NCI-H1436 (cell line): ENCODE measurements around the gene ACYP1.
"Not testable (repeated sequence)": the region's sequence is repeated elsewhere in the genome, so short reads cannot be mapped to it uniquely, and the experiment has no call there.

Experiments
- DNase-seq: peaks from one replicate; lab custom pipeline; 2025; lab: John Stamatoyannopoulos, UW

The ACYP1 gene

GRCh38 chr14:75068294-75069120 is 4.7 kb upstream of the ACYP1 start:
- DNase-seq: no peak

DNA sequence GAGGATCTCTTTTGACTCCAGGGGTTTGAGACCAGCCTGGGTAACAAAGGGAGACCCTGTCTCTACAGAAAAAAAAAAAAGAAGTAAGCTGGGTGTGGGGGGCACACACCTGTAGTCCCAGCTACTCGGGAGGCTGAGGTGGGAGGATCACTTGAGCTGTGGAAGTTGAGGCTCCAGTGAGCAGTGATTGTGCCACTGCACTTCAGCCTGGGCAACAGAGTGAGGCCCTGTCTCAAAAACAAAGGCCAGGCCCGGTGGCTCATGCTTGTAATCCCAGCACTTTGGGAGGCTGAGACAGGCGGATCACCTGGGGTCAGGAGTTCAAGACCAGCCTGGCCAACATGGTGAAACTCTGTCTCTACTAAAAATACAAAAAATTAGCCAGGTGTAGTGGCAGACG is 3.9 kb upstream of the ACYP1 start:
- DNase-seq: not testable (repeated sequence)

GRCh38 chr14:75067212-75067611 is 3.4 kb upstream of the ACYP1 start:
- DNase-seq: no peak

DNA sequence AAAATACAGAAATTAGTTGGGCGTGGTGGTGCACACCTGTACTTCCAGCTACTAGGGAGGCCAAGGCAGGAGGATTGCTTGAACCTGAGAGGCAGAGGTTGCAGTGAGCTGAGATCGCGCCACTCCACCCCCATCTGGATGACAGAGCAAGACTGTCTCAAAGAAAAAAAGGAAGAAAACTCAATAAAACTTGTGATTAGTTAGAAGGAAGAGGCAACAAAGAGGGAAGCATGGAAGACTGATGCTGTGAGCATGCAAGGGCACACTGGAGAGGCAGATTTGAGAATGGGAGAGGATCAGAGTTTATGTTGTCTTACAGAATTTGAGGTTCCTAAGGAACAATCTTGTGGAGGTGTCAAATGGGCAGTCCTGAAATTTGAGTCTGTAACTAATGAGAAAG is 2.9 kb upstream of the ACYP1 start:
- no peak for DNase-seq

DNA sequence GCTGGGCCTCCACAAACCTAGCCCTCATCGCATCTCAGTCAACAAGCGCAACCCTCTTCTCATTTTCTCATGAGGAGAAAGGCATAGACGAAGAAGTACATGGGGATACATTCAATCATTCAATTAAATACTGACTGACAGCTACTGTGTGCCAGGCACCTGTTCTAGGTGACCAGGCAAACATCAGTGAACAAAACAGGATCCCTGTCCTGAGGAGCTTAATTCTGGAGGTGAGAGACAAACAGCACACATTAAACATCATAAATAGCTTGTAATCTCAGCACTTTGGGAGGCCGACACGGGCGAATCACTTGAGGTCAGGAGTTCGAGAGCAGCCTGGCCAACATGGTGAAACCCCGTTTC is 362 bp upstream of the ACYP1 start:
- no peak for DNase-seq

DNA sequence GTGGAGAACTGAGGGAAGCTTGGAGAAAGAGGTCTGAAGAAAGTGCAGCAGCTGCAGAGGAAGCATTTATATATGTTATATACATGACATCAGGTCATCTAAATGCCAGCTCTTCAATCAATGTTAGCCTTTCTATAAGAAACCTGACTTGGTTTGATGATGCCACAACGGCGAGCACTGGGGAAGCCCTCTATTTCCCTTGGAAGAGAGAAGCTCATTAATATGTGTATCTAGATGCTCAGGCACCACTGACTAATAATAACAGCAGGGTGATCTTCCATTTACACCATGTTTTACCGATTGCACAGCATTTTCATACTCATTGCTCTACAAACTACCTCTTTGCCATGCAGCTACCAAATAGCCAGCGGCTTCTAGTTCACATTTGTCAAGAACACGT is 811 bp downstream of the ACYP1 start:
- no peak for DNase-seq

GRCh38 chr14:75060420-75060819 is 3.4 kb downstream of the ACYP1 start:
- no peak for DNase-seq

GRCh38 chr14:75059642-75060041 is 4.2 kb downstream of the ACYP1 start:
- no peak for DNase-seq

DNA sequence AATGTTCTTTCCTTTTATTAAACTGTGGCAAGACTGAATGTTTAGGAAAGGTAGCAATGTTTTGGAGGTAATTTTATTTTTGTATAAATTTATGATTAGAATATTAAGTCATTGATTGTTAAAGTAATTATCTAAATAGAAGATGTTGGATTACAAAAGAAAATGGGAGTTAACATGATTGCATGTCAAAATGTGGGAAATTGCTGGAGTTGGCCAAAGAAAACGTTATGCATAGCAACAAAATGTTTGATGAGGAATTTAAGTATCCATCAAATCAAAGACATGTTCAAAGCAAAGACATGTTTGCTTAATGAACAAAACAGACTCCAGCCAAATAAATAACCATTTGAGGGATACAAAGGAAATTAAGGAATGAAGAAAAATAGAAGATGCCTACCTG is 9.4 kb downstream of the ACYP1 start:
- DNase-seq: no peak

GRCh38 chr14:75053396-75054291 is 10.2 kb downstream of the ACYP1 start:
- no peak for DNase-seq

DNA sequence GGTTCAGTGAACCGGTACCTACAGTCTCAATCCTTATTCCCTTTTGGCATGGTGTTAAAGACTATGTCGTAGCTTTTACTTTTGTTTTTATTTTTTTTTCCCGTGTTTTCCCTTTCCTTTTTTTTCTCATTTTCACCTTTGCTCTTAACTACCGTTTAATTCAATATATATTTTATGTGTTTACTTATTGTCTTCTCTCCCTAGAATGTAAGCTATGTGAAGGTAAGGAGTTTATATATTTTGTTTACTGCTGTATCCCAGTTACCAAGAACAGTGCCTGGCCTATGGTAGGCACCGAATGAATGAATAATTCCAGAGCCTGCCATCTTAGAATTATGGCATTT is 12.3 kb downstream of the ACYP1 start:
- DNase-seq: no peak

- peak; percentile 81 for DNase-seq
Observed at GRCh38 chr14:75050852-75051555, 12.8 kb downstream of the ACYP1 start, which contains the start of gene MLH3. Gene MLH3, minus strand, starts transcription at chr14:75051467. Its CDS starts 1,812 bp downstream, at chr14:75049655.

- no peak for DNase-seq
Observed at GRCh38 chr14:75049731-75050201, 14.1 kb downstream of the ACYP1 start.

GRCh38 chr14:75049136-75049535 is 14.7 kb downstream of the ACYP1 start:
- DNase-seq: no peak

- DNase-seq: no peak
Observed at GRCh38 chr14:75048101-75048500, 15.7 kb downstream of the ACYP1 start.

- DNase-seq: no peak
Observed at GRCh38 chr14:75047506-75047905, 16.3 kb downstream of the ACYP1 start.

DNA sequence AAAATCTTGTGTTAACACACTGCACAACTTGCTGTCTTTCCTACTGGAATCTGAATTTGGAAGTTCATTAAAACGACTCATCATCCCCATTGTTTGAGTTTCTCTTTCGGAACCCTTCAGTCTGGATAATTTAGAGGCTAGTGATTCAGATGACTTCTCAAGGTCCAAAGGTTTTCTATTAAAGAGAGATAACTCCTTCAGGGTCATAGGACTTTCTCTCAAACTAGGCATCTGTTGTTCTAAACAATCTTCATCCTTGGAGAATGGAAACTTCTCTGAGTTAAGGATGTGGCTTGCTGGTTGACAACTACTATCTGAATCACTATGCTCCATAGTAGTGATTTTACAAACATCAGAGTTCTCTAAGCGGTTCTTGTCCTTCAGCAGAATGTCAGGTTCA is 16.9 kb downstream of the ACYP1 start:
- DNase-seq: no peak

- no peak for DNase-seq
Observed at GRCh38 chr14:75046275-75046674, 17.5 kb downstream of the ACYP1 start.

DNA sequence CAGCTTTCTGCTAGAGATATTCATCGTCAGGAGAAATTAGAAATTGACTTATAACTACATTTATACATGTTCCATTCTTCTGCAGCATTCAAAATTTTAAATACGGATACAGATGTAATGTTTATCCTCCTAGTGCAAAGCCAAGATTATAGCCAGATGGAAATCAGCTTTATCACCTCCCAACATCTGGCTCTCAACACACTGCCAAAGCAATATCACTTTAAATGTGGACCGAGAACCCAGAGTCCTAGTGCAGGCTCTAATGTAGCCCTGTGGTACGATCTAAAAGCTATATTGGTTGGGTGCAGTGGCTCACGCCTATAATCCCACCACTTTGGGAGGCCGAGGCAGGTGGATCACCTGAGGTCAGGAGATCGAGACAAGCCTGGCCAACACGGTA is 19.1 kb downstream of the ACYP1 start:
- DNase-seq: no peak

- DNase-seq: no peak
Observed at GRCh38 chr14:75044322-75044721, 19.5 kb downstream of the ACYP1 start.

- DNase-seq: no peak
Observed at GRCh38 chr14:75042035-75042434, 21.8 kb downstream of the ACYP1 start.

GRCh38 chr14:75041613-75042012 is 22.2 kb downstream of the ACYP1 start:
- no peak for DNase-seq
